ENCODE results near the gene TOMM70. TPM values are rescaled to one million over a fixed set of nuclear protein-coding genes. Genes with fewer than 3 reads are reported as not detected.

The TOMM70 gene
- polyA plus RNA-seq, 2 of the 4 experiments (the other 2 are of a cell fraction), result 49.3 to 61.8 TPM

DNA sequence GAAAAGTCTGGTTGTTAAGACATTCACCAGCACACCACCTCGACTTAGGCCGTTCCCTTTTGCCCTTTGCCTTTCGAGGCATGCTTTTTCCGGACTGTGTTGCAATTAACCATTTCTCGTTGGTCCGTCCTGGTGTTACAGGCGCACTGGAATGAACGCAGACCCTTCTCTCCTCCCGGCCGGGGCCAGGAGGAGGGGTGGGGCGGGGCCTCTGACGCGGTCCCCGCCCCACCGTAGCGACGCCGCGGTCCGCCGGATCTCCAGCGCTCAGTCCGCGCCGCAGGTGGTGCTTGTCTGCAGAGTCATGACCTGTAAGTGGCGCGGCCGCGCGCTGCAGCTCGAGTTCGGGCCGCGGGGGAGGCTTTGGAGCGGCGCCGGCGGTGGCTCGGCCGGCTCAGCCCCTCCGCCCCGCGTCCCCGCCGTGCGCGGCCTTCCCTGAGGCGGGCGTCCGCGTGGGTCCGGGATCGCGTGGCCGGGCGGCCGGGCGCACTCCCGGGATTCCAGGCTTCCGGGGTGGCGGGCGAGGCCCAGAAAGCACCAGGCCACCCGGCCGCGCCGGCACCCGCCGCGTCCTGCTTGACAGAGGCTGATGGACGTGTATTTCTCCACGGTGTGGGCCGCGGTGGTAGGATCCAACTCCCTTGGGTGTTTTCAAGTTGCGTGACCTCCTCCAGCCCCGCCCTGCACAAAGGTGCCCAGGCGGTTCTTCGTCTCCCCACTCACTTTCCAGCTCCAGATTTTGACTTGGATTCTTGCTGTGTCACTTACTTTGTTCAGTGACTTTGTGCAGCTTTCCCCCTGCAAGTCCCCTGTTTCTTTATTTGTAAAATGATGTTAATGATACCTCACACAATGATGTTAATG is 66.2 kb downstream of the TOMM70 start, which contains the start of gene NIT2:
TSS of gene NIT2 (plus strand) at position 270 of the 864 bp plus-strand sequence. CDS start at position 305, 35 bp downstream.
- CTCF ChIA-PET, result interaction anchor here (0.7 to 5.9 kb wide), 6 partner anchors 18 to 491 kb away, joined by 3 to 34 read pairs (median 3); no protein-coding TSS in a partner anchor

GRCh38 chr3:100333970-100334487 is 66.9 kb downstream of the TOMM70 start:
- ATAC-seq (no peak; a peak in 2 of 6 replicates), FAIRE-seq (no peak), DNase-seq (ENCODE audit: low read depth in 1 of 2, low spot score in 1 of 2) (no peak)
- Histone ChIP-seq H3K4me3 (peak overlapping the region; percentile 93), H3K4me2 (peak overlapping the region; percentile 72), H3K4me1 (peaks cover 12% of the 10 kb centered on the region), H3K27ac (peak overlapping the region; percentile 94 to 96), H3K9me3 (no peaks in the 10 kb centered on the region)
- TF ChIP-seq HOXB5 (CRISPR knock-in tag; IDR thresholded peaks at IDR 0.05) (no peak), GATA3 (IDR thresholded peaks at IDR 0.05; ENCODE audit: borderline replicate concordance) (no peak), FOXS1 (CRISPR knock-in tag; IDR thresholded peaks at IDR 0.05) (no peak), ZSCAN20 (CRISPR knock-in tag; IDR thresholded peaks at IDR 0.05) (no peak), POLR2AphosphoS2 (conservative IDR thresholded peaks at IDR 0.05; ENCODE audit: low read length) (no peak), RARB (CRISPR knock-in tag; IDR thresholded peaks at IDR 0.05) (no peak), HOXA7 (CRISPR knock-in tag; IDR thresholded peaks at IDR 0.05) (no peak), SMC3 (IDR thresholded peaks at IDR 0.05) (no peak), CHD2 (IDR thresholded peaks at IDR 0.05; ENCODE audit: low read length, partially characterized antibody) (no peak), BHLHE40 (IDR thresholded peaks at IDR 0.05; ENCODE audit: low read depth, low read length) (no peak)
- TF ChIP-seq, protein P1, sequence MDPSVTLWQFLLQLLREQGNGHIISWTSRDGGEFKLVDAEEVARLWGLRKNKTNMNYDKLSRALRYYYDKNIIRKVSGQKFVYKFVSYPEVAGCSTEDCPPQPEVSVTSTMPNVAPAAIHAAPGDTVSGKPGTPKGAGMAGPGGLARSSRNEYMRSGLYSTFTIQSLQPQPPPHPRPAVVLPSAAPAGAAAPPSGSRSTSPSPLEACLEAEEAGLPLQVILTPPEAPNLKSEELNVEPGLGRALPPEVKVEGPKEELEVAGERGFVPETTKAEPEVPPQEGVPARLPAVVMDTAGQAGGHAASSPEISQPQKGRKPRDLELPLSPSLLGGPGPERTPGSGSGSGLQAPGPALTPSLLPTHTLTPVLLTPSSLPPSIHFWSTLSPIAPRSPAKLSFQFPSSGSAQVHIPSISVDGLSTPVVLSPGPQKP (IDR thresholded peaks at IDR 0.05; ENCODE audit: low read depth, low read length), result no peak
- TF ChIP-seq, protein P2, sequence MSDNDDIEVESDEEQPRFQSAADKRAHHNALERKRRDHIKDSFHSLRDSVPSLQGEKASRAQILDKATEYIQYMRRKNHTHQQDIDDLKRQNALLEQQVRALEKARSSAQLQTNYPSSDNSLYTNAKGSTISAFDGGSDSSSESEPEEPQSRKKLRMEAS (IDR thresholded peaks at IDR 0.05), result no peak
- CTCF ChIA-PET, result interaction anchor here (0.7 to 5.9 kb wide), 5 partner anchors 18 to 491 kb away, joined by 3 to 34 read pairs (median 3); no protein-coding TSS in a partner anchor
- POLR2A ChIA-PET, result interaction anchor here (0.5 to 3.0 kb wide), 3 partner anchors 10 to 502 kb away, joined by 4 to 20 read pairs (median 4); partner anchors contain the start of genes LNP1 and TOMM70
- 59% methylated on average over 14 of the region's 14 CpGs for WGBS (ENCODE audit: missing lambda C conversion rate)

More for the DNA sequence above, 66.2 kb downstream of the TOMM70 start, which contains the start of gene NIT2:
- FAIRE-seq, result no peak
- WGBS (ENCODE audit: missing lambda C conversion rate), result 3% methylated on average over 19 of the region's 77 CpGs
- peak within 1 kb of the TSS; percentile 94 to 96 for H3K27ac ChIP-seq
- no peak for TF ChIP-seq PHF8 (IDR thresholded peaks at IDR 0.05; ENCODE audit: borderline replicate concordance, low read depth)
- no peak for TF ChIP-seq SMC3 (IDR thresholded peaks at IDR 0.05)
- TF ChIP-seq, protein P2 (IDR thresholded peaks at IDR 0.05), result peak; percentile 71
- TF ChIP-seq JUN (IDR thresholded peaks at IDR 0.05), result peak; percentile 68 to 86; a peak in 4 of 5 replicates
- no peak for TF ChIP-seq CBX2 (IDR thresholded peaks at IDR 0.05; ENCODE audit: borderline replicate concordance, low read depth)
- 0 out of 2 replicates have a peak, but pooled peaks have one; percentile 22 for TF ChIP-seq HOXB13 (CRISPR knock-in tag; IDR thresholded peaks at IDR 0.05; ENCODE audit: low read depth)
- peak in 1 of 2 experiments; percentile 24; a peak in 1 of 4 replicates for TF ChIP-seq CEBPB (IDR thresholded peaks at IDR 0.05)
- TF ChIP-seq, protein P3, sequence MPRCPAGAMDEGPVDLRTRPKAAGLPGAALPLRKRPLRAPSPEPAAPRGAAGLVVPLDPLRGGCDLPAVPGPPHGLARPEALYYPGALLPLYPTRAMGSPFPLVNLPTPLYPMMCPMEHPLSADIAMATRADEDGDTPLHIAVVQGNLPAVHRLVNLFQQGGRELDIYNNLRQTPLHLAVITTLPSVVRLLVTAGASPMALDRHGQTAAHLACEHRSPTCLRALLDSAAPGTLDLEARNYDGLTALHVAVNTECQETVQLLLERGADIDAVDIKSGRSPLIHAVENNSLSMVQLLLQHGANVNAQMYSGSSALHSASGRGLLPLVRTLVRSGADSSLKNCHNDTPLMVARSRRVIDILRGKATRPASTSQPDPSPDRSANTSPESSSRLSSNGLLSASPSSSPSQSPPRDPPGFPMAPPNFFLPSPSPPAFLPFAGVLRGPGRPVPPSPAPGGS (IDR thresholded peaks at IDR 0.05), result peak; percentile 90
- TF ChIP-seq POLR2A (IDR thresholded peaks at IDR 0.05; ENCODE audit: low read length), result peak; percentile 91
- TF ChIP-seq SREBF2 (IDR thresholded peaks at IDR 0.05), result no peak
- no peak; the same call in 1 of the 2 replicates for TF ChIP-seq MYC (IDR thresholded peaks at IDR 0.05; ENCODE audit: borderline replicate concordance, low read length)
- no peak for TF ChIP-seq FOSL2 (IDR thresholded peaks at IDR 0.05)
- TF ChIP-seq FOSL2 (CRISPR knock-in tag; IDR thresholded peaks at IDR 0.05), result 0 out of 2 replicates have a peak, but pooled peaks have one; percentile 2
- H3K4me1 ChIP-seq, result peaks cover 12% of the 10 kb centered on the region
- ATAC-seq, result peak; percentile 97 to 98
- H3K4me2 ChIP-seq, result peak within 1 kb of the TSS; percentile 72
- H3K9me3 ChIP-seq, result no peaks in the 10 kb centered on the region
- DNase-seq (ENCODE audit: low read depth in 1 of 2, low spot score in 1 of 2), result peak; percentile 86
- POLR2A ChIA-PET, result interaction anchor here (0.8 to 3.0 kb wide), 5 partner anchors 9 to 376 kb away, joined by 3 to 20 read pairs (median 3); partner anchors contain the start of genes LNP1 and TOMM70
- H3K4me3 ChIP-seq, result peak within 1 kb of the TSS; percentile 93

Data from A549 (cell line).